Measurements from ENCODE around the gene NXPH3.
A peak's percentile ranks its signal among the peaks of the same experiment; 100 is the strongest.

Gene NXPH3

GRCh38 chr17:49570540-49571242 is 5.0 kb upstream of the NXPH3 start:
- no peak for ATAC-seq (ENCODE audit: low read depth)
- Histone ChIP-seq H3K9me3 (ENCODE audit: severe bottlenecking) (no peaks in the 10 kb centered on the region), H3K4me3 (ENCODE audit: severe bottlenecking) (no peak overlapping the region), H3K4me1 (ENCODE audit: insufficient read depth, poor library complexity, severe bottlenecking) (peaks cover 13% of the 10 kb centered on the region), H3K27ac (ENCODE audit: poor library complexity, severe bottlenecking) (no peak overlapping the region), H3K36me3 (ENCODE audit: low read depth) (no peaks in the 10 kb centered on the region), H3K27me3 (ENCODE audit: insufficient read depth, poor library complexity, severe bottlenecking) (no peaks in the 10 kb centered on the region)
- no peak for TF ChIP-seq CTCF (IDR thresholded peaks at IDR 0.05; ENCODE audit: poor library complexity, severe bottlenecking)
- DNase-seq (ENCODE audit: low spot score): peak; percentile 51

GRCh38 chr17:49571283-49571682 is 4.4 kb upstream of the NXPH3 start:
- Histone ChIP-seq H3K27ac (ENCODE audit: poor library complexity, severe bottlenecking) (no peak overlapping the region), H3K36me3 (ENCODE audit: low read depth) (no peaks in the 10 kb centered on the region), H3K27me3 (ENCODE audit: insufficient read depth, poor library complexity, severe bottlenecking) (no peaks in the 10 kb centered on the region), H3K4me3 (ENCODE audit: severe bottlenecking) (no peak overlapping the region), H3K4me1 (ENCODE audit: insufficient read depth, poor library complexity, severe bottlenecking) (peaks cover 7% of the 10 kb centered on the region), H3K9me3 (ENCODE audit: severe bottlenecking) (no peaks in the 10 kb centered on the region)
- ATAC-seq (ENCODE audit: low read depth) (no peak), DNase-seq (ENCODE audit: low spot score) (no peak)
- no peak for TF ChIP-seq CTCF (IDR thresholded peaks at IDR 0.05; ENCODE audit: poor library complexity, severe bottlenecking)

GRCh38 chr17:49571764-49572163 is 3.9 kb upstream of the NXPH3 start:
- H3K27ac ChIP-seq (ENCODE audit: poor library complexity, severe bottlenecking): no peak overlapping the region
- DNase-seq (ENCODE audit: low spot score) (no peak), ATAC-seq (ENCODE audit: low read depth) (no peak)
- H3K4me3 ChIP-seq (ENCODE audit: severe bottlenecking): no peak overlapping the region
- H3K27me3 ChIP-seq (ENCODE audit: insufficient read depth, poor library complexity, severe bottlenecking): no peaks in the 10 kb centered on the region
- no peaks in the 10 kb centered on the region for H3K36me3 ChIP-seq (ENCODE audit: low read depth)
- no peaks in the 10 kb centered on the region for H3K9me3 ChIP-seq (ENCODE audit: severe bottlenecking)
- no peak for TF ChIP-seq CTCF (IDR thresholded peaks at IDR 0.05; ENCODE audit: poor library complexity, severe bottlenecking)
- peaks cover 2% of the 10 kb centered on the region for H3K4me1 ChIP-seq (ENCODE audit: insufficient read depth, poor library complexity, severe bottlenecking)

- ATAC-seq (ENCODE audit: low read depth): no peak
- H3K36me3 ChIP-seq (ENCODE audit: low read depth): no peaks in the 10 kb centered on the region
- no peaks in the 10 kb centered on the region for H3K4me1 ChIP-seq (ENCODE audit: insufficient read depth, poor library complexity, severe bottlenecking)
- H3K4me3 ChIP-seq (ENCODE audit: severe bottlenecking): no peak overlapping the region
- no peaks in the 10 kb centered on the region for H3K27me3 ChIP-seq (ENCODE audit: insufficient read depth, poor library complexity, severe bottlenecking)
- DNase-seq (ENCODE audit: low spot score): no peak
- H3K9me3 ChIP-seq (ENCODE audit: severe bottlenecking): no peaks in the 10 kb centered on the region
- H3K27ac ChIP-seq (ENCODE audit: poor library complexity, severe bottlenecking): no peak overlapping the region
- TF ChIP-seq CTCF (IDR thresholded peaks at IDR 0.05; ENCODE audit: poor library complexity, severe bottlenecking): no peak
Measured at GRCh38 chr17:49572226-49572625, 3.4 kb upstream of the NXPH3 start.

- no peak overlapping the region for H3K4me3 ChIP-seq (ENCODE audit: severe bottlenecking)
- no peaks in the 10 kb centered on the region for H3K36me3 ChIP-seq (ENCODE audit: low read depth)
- no peak for TF ChIP-seq CTCF (IDR thresholded peaks at IDR 0.05; ENCODE audit: poor library complexity, severe bottlenecking)
- no peaks in the 10 kb centered on the region for H3K9me3 ChIP-seq (ENCODE audit: severe bottlenecking)
- H3K27me3 ChIP-seq (ENCODE audit: insufficient read depth, poor library complexity, severe bottlenecking): no peaks in the 10 kb centered on the region
- ATAC-seq (ENCODE audit: low read depth) (no peak), DNase-seq (ENCODE audit: low spot score) (no peak)
- H3K27ac ChIP-seq (ENCODE audit: poor library complexity, severe bottlenecking): no peak overlapping the region
- no peaks in the 10 kb centered on the region for H3K4me1 ChIP-seq (ENCODE audit: insufficient read depth, poor library complexity, severe bottlenecking)
Measured at GRCh38 chr17:49572806-49573420, 2.8 kb upstream of the NXPH3 start.
